GM19463 (cell line): Measurements from ENCODE around the gene INTS12.

Experiments
- ATAC-seq: cut with Tn5 transposase; IDR thresholded peaks from one replicate; pipeline ENCODE4 v1.9.1; 2021; ENCODE audit warnings: mild to moderate bottlenecking, moderate library complexity; ENCODE audit not compliant: unreplicated experiment

INTS12 gene

DNA sequence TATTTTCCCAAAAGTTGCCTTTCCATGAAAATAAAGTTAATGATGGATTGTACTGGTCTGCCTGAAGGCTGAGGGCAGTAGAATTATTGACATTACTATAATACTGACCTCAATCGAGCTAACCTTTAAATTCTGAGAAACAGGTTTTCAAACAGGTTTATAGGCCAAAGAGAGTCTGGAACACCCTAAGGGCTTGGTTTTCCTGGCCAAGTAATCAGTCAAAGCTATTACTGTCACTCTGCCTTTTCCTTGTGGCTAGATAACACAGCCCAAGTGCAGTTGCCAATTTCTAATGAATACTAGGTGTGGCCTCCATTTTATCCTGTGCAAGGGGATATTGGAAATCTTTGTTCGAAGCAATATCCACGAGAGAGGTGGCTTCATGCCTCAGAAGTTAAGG lies 75.2 kb downstream of the INTS12 start:
- ATAC-seq = no peak
